Purkinje cell (primary cell): ENCODE data around the gene PERP. TPM values are rescaled to one million over a fixed set of nuclear protein-coding genes. Genes with fewer than 3 reads are reported as not detected.

Experiments used
- polyA plus RNA-seq: library from polyadenylated mRNA; unstranded; fragments of >200 nt; fragmentation: Nextera tagmentation; gene quantifications from 2 replicates; pipeline ENCODE4 v1.2.1, GENCODE V29; 2014

The PERP gene
- polyA plus RNA-seq, result 35.7 and 40.3 TPM in 2 replicates

DNA sequence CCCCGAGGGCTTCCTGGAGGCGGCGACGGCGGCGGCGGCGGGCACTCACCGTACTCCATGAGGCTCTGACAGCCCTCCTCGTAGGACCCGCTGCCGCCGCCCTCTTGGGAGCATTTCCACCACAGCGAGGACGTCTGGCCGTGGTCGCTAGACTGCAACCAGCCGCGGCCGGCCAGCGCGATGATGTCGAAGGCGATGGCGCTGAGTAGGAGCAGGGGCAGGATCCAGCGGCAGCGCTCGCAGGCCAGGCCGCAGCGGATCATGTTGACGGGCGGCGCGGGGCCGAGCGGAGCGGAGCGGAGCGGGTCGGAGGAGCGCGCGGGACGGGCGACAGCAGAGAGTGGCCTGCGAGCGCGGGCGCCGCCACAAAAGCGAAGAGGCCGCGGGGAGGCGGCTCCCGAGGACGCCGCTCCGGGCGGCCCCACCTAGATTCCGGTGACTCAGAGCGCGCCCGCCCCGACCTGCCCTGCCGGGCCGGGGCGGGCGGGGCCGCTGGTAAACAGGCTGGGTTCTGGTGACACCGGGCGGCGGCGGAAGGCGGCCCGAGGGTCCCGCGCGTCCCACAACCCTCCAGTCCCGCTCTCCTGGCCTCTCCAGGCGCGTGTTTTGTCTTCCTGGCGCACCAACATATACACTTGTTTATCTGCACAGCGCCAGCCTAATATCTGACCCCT lies at the start of gene PERP:
Gene PERP (minus strand): TSS at position 342 of the 674 bp plus-strand sequence. CDS start 79 bp downstream, at position 263.

Other genes with a start within 250 kb of the PERP start
- gene TNFAIP3, start 240.2 kb downstream of the PERP start, polyA plus RNA-seq, result 0.06 and 0.24 TPM in 2 replicates
- gene ARFGEF3, start 54.5 kb upstream of the PERP start, polyA plus RNA-seq, result 10.4 and 12.2 TPM in 2 replicates
- not detected in 2 replicates for gene PBOV1, start 111.1 kb upstream of the PERP start, polyA plus RNA-seq